HL-60/S4 treated with phorbol 12-myristate 13-acetate at 8.2 ng/mL for 4 days and 3 days (cell line): ENCODE data around the gene RIBC1.
"Not testable (repeated sequence)": the region's sequence is repeated elsewhere in the genome, so short reads cannot be mapped to it uniquely, and the experiment has no call there.

Source experiments
- in situ Hi-C: fragments of 300-500 bp; cut with MboI; formaldehyde crosslinking; loops from 2 replicates; pipeline ENCODE4 v1.15.0; 2022; ENCODE audit warnings: low sequenced_read_pairs

Gene RIBC1

GRCh38 chrX:53422861-53423306 is at the start of gene RIBC1:
Gene RIBC1, plus strand, starts transcription at chrX:53422873. Its CDS starts 3,404 bp downstream, at chrX:53426277.
- in situ Hi-C loops = no loop called here

GRCh38 chrX:53373307-53373706 is 49.4 kb upstream of the RIBC1 start:
- in situ Hi-C loops = no loop called here

GRCh38 chrX:53374222-53374820 is 48.4 kb upstream of the RIBC1 start:
- in situ Hi-C loops = no loop called here

GRCh38 chrX:53374923-53375322 is 47.8 kb upstream of the RIBC1 start:
- in situ Hi-C loops = no loop called here

- in situ Hi-C loops = no loop called here
These were observed 45.8 kb upstream of the RIBC1 start for GRCh38 chrX:53376888-53377287.

GRCh38 chrX:53377464-53377863 is 45.2 kb upstream of the RIBC1 start:
- in situ Hi-C loops = no loop called here

GRCh38 chrX:53379008-53379710 is 43.5 kb upstream of the RIBC1 start:
- in situ Hi-C loops = no loop called here

GRCh38 chrX:53379747-53380146 is 42.9 kb upstream of the RIBC1 start:
- in situ Hi-C loops = no loop called here

- in situ Hi-C loops = no loop called here
These were observed 39.1 kb upstream of the RIBC1 start for GRCh38 chrX:53383376-53384076.

GRCh38 chrX:53395605-53396298 is 26.9 kb upstream of the RIBC1 start:
- in situ Hi-C loops = no loop called here

GRCh38 chrX:53398216-53398615 is 24.5 kb upstream of the RIBC1 start:
- in situ Hi-C loops = no loop called here

GRCh38 chrX:53403535-53403934 is 19.1 kb upstream of the RIBC1 start:
- in situ Hi-C loops = no loop called here

- in situ Hi-C loops = no loop called here
These were observed 10.2 kb upstream of the RIBC1 start for GRCh38 chrX:53412446-53412845.

GRCh38 chrX:53420351-53420750 is 2.3 kb upstream of the RIBC1 start:
- in situ Hi-C loops = not testable (repeated sequence)

GRCh38 chrX:53421125-53421524 is 1.5 kb upstream of the RIBC1 start:
- in situ Hi-C loops = no loop called here

- in situ Hi-C loops = no loop called here
These were observed 944 bp upstream of the RIBC1 start for GRCh38 chrX:53421772-53422085.

- in situ Hi-C loops = no loop called here
These were observed 400 bp upstream of the RIBC1 start, which contains the start of gene SMC1A for GRCh38 chrX:53422086-53422860. Gene SMC1A, minus strand, starts transcription at chrX:53422654. Its CDS starts 54 bp downstream, at chrX:53422600.

GRCh38 chrX:53429755-53430154 is 7.1 kb downstream of the RIBC1 start:
- in situ Hi-C loops = no loop called here

- in situ Hi-C loops = no loop called here
These were observed 7.6 kb downstream of the RIBC1 start for GRCh38 chrX:53430231-53430630.
